GM12878 (cell line): Measurements from ENCODE around the gene GALT. TPM values are rescaled to one million over a fixed set of nuclear protein-coding genes. Genes with fewer than 3 reads are reported as not detected.

Experiments
- BACH1 ChIP-seq: fragments of 450-650 bp; IDR thresholded peaks from 2 replicates; pipeline ENCODE4 v1.6.1; 2017; ENCODE audit warnings: mild to moderate bottlenecking, borderline replicate concordance
- CREB1 ChIP-seq: IDR thresholded peaks from 2 replicates; pipeline ENCODE4 v1.6.1; 2012; ENCODE audit warnings: low read depth, mild to moderate bottlenecking, inconsistent platforms
- ELK1 ChIP-seq: IDR thresholded peaks from 2 replicates; pipeline ENCODE4 v1.6.1; 2012; ENCODE audit warnings: low read depth, low read length, improper control_type of control experiment
- GATAD2B ChIP-seq: fragments of 450-650 bp; conservative IDR thresholded peaks from 2 replicates; pipeline ENCODE4 v1.6.1; 2017; ENCODE audit warnings: low read depth, mild to moderate bottlenecking, moderate library complexity
- HDAC2 ChIP-seq: fragments of 200-600 bp; sonication (generic); IDR thresholded peaks from 2 replicates; pipeline ENCODE4 v1.6.1; 2017
- IRF4 ChIP-seq: IDR thresholded peaks from 2 replicates; pipeline ENCODE4 v1.6.1; 2011; ENCODE audit warnings: low read depth, low read length
- JUNB ChIP-seq: IDR thresholded peaks from 2 replicates; pipeline ENCODE4 v1.6.1; 2016; ENCODE audit warnings: antibody characterized with exemption, mild to moderate bottlenecking
- KLF5 ChIP-seq: fragments of 450-650 bp; IDR thresholded peaks from 2 replicates; pipeline ENCODE4 v1.6.1; 2014; ENCODE audit warnings: mild to moderate bottlenecking; ENCODE audit not compliant: partially characterized antibody
- MXI1 ChIP-seq: fragments of 150-350 bp; IDR thresholded peaks from 2 replicates; pipeline ENCODE4 v1.6.1; 2011; ENCODE audit warnings: low read depth, mild to moderate bottlenecking, inconsistent platforms, low read length, improper control_type of control experiment
- NFYB ChIP-seq: IDR thresholded peaks from 2 replicates; pipeline ENCODE4 v1.6.1; 2011; ENCODE audit warnings: low read depth, mild to moderate bottlenecking, low read length, improper control_type of control experiment, moderate library complexity; ENCODE audit not compliant: insufficient read depth
- NKRF ChIP-seq: fragments of 450-650 bp; conservative IDR thresholded peaks from 2 replicates; pipeline ENCODE4 v1.6.1; 2017; ENCODE audit warnings: mild to moderate bottlenecking, moderate library complexity
- PBX3 ChIP-seq: IDR thresholded peaks from 2 replicates; pipeline ENCODE4 v1.6.1; 2011; ENCODE audit warnings: mild to moderate bottlenecking, low read depth, low read length, moderate library complexity; ENCODE audit not compliant: insufficient replicate concordance
- POU2F2 ChIP-seq: IDR thresholded peaks from 3 replicates; pipeline ENCODE4 v1.6.1; 2011; ENCODE audit warnings: low read depth, mild to moderate bottlenecking, low read length, borderline replicate concordance
- USF1 ChIP-seq: IDR thresholded peaks from 2 replicates; pipeline ENCODE4 v1.6.1; 2011; ENCODE audit warnings: borderline replicate concordance, low read depth, mild to moderate bottlenecking, moderate library complexity, mixed read lengths, low read length; ENCODE audit not compliant: insufficient read depth; ENCODE audit errors: extremely low read length
- YY1 ChIP-seq: IDR thresholded peaks from 2 replicates; pipeline ENCODE4 v1.6.1; 2011; ENCODE audit warnings: low read depth, mild to moderate bottlenecking, low read length
- ZNF207 ChIP-seq: fragments of 450-650 bp; IDR thresholded peaks from 2 replicates; pipeline ENCODE4 v1.6.1; 2014; ENCODE audit warnings: antibody characterized with exemption, mild to moderate bottlenecking, borderline replicate concordance
- polyA plus RNA-seq, 11 experiments: library from polyadenylated mRNA; depleted of rRNA in 4 of 11; unstranded in 6 of 11; stranded (reverse) in 5 of 11; fragments of >200 nt; fragmentation: Nextera tagmentation in 4 of 11; fragmentation: Illumina TruSeq in 1 of 11; extraction: Ambion mirVana in 4 of 11; extraction: Trizol in 1 of 11; gene quantifications; 1 replicate in 1 of 11; 2 replicates in 10 of 11; pipeline versions ENCODE4 v1.2.1 to v1.2.3, GENCODE V29; 2011 to 2016; ENCODE audit warnings: inconsistent platforms in 2 of 11, missing spikeins in 2 of 11, low read depth in 1 of 11
- total RNA-seq, 4 experiments: library from RNA; depleted of rRNA in 3 of 4; stranded (reverse); fragments of >200 nt in 3 of 4; fragmentation: Illumina TruSeq in 1 of 4; extraction: Trizol in 1 of 4; gene quantifications; 2 replicates each; pipeline versions ENCODE4 v1.2.1 to v1.2.3, GENCODE V29; 2013 to 2021
- TF ChIP-seq, protein P1 (sequence below): fragments of 450-650 bp; IDR thresholded peaks from 2 replicates; pipeline ENCODE4 v1.6.1; 2016; ENCODE audit warnings: mild to moderate bottlenecking
- TF ChIP-seq, protein P2 (sequence below): fragments of 450-650 bp; IDR thresholded peaks from 2 replicates; pipeline ENCODE4 v1.6.1; 2016; ENCODE audit warnings: mild to moderate bottlenecking, moderate library complexity, borderline replicate concordance

GALT gene
- total and polyA plus RNA-seq, 10 of the 15 experiments (the other 5 are each of a cell fraction or from before 2014, with no cell fraction given): 9.3 to 34.1 (median 26.9) TPM

GRCh38 chr9:34646211-34647083 is at the start of gene GALT (continued):
- TF ChIP-seq NFYB: peak; percentile 98
- TF ChIP-seq GATAD2B: peak; percentile 82; the same call in 1 of the 2 replicates
- 0 out of 3 replicates have a peak, but pooled peaks have one; percentile 37 for TF ChIP-seq POU2F2
- 0 out of 2 replicates have a peak, but pooled peaks have one; percentile 47 for TF ChIP-seq IRF4
- TF ChIP-seq HDAC2: no peak
- peak; percentile 81 for TF ChIP-seq KLF5
- TF ChIP-seq ELK1: no peak
- TF ChIP-seq NKRF: peak; percentile 30
- peak; percentile 85 for TF ChIP-seq YY1
- TF ChIP-seq ZNF207: 0 out of 2 replicates have a peak, but pooled peaks have one; percentile 36
- no peak for TF ChIP-seq JUNB
- TF ChIP-seq PBX3: peak; percentile 74
- TF ChIP-seq USF1: peak; percentile 99
- peak; percentile 80 for TF ChIP-seq MXI1
- TF ChIP-seq, protein P1, sequence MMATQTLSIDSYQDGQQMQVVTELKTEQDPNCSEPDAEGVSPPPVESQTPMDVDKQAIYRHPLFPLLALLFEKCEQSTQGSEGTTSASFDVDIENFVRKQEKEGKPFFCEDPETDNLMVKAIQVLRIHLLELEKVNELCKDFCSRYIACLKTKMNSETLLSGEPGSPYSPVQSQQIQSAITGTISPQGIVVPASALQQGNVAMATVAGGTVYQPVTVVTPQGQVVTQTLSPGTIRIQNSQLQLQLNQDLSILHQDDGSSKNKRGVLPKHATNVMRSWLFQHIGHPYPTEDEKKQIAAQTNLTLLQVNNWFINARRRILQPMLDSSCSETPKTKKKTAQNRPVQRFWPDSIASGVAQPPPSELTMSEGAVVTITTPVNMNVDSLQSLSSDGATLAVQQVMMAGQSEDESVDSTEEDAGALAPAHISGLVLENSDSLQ: peak; percentile 83
- peak; percentile 47; the same call in 1 of the 2 replicates for TF ChIP-seq CREB1
- no peak for TF ChIP-seq BACH1
- TF ChIP-seq, protein P2, sequence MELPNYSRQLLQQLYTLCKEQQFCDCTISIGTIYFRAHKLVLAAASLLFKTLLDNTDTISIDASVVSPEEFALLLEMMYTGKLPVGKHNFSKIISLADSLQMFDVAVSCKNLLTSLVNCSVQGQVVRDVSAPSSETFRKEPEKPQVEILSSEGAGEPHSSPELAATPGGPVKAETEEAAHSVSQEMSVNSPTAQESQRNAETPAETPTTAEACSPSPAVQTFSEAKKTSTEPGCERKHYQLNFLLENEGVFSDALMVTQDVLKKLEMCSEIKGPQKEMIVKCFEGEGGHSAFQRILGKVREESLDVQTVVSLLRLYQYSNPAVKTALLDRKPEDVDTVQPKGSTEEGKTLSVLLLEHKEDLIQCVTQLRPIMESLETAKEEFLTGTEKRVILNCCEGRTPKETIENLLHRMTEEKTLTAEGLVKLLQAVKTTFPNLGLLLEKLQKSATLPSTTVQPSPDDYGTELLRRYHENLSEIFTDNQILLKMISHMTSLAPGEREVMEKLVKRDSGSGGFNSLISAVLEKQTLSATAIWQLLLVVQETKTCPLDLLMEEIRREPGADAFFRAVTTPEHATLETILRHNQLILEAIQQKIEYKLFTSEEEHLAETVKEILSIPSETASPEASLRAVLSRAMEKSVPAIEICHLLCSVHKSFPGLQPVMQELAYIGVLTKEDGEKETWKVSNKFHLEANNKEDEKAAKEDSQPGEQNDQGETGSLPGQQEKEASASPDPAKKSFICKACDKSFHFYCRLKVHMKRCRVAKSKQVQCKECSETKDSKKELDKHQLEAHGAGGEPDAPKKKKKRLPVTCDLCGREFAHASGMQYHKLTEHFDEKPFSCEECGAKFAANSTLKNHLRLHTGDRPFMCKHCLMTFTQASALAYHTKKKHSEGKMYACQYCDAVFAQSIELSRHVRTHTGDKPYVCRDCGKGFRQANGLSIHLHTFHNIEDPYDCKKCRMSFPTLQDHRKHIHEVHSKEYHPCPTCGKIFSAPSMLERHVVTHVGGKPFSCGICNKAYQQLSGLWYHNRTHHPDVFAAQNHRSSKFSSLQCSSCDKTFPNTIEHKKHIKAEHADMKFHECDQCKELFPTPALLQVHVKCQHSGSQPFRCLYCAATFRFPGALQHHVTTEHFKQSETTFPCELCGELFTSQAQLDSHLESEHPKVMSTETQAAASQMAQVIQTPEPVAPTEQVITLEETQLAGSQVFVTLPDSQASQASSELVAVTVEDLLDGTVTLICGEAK: no peak; the same call in 1 of the 2 replicates
